Stomach smooth muscle (tissue), 2 donors: Measurements from ENCODE around the gene CD28.
"Not testable (repeated sequence)": the region's sequence is repeated elsewhere in the genome, so short reads cannot be mapped to it uniquely, and the experiment has no call there.

ENCODE experiments used
- H3K27ac ChIP-seq: one replicate; pipeline ENCODE4 v1.7.0; 2013; ENCODE audit warnings: mild to moderate bottlenecking, low read length, inconsistent platforms
- H3K27me3 ChIP-seq, 2 donors: one replicate each; pipeline ENCODE4 v1.7.0; 2013; ENCODE audit warnings: low read length in 2 of 2; ENCODE audit not compliant: insufficient read depth in 2 of 2, control insufficient read depth in 1 of 2
- H3K36me3 ChIP-seq, 2 donors: one replicate each; pipeline ENCODE4 v1.7.0; 2013; ENCODE audit warnings: low read length in 2 of 2; ENCODE audit not compliant: control insufficient read depth in 2 of 2, insufficient read depth in 2 of 2
- H3K4me1 ChIP-seq: one replicate; pipeline ENCODE4 v1.7.0; 2013; ENCODE audit warnings: low read length; ENCODE audit not compliant: control insufficient read depth, insufficient read depth
- H3K4me3 ChIP-seq, 2 donors: one replicate each; pipeline ENCODE4 v1.7.0; 2013; ENCODE audit warnings: low read length in 2 of 2
- H3K9ac ChIP-seq, 2 donors: one replicate each; pipeline ENCODE4 v1.7.0; 2013; ENCODE audit warnings: low read length in 2 of 2, mild to moderate bottlenecking in 1 of 2
- H3K9me3 ChIP-seq, 2 donors: one replicate each; pipeline ENCODE4 v1.7.0; 2013; ENCODE audit warnings: low read length in 2 of 2; ENCODE audit not compliant: control insufficient read depth in 2 of 2
- donor health status: healthy.
- donor health status: Pancreatic carcinoma.

CD28 gene

GRCh38 chr2:203698410-203698809 is 8.0 kb upstream of the CD28 start:
- not testable (repeated sequence) for H3K9ac ChIP-seq, H3K4me1 ChIP-seq, H3K27ac ChIP-seq, H3K36me3 ChIP-seq, H3K27me3 ChIP-seq, H3K9me3 ChIP-seq, H3K4me3 ChIP-seq

GRCh38 chr2:203704430-203704829 is 2.0 kb upstream of the CD28 start:
- H3K27me3 ChIP-seq = no peaks in the 10 kb centered on the region
- no peak overlapping the region for H3K4me3 ChIP-seq
- H3K36me3 ChIP-seq = no peaks in the 10 kb centered on the region
- H3K9me3 ChIP-seq = no peaks in the 10 kb centered on the region
- no peaks in the 10 kb centered on the region for H3K4me1 ChIP-seq
- H3K27ac ChIP-seq = no peak overlapping the region
- H3K9ac ChIP-seq = no peak overlapping the region

GRCh38 chr2:203705178-203705577 is 1.3 kb upstream of the CD28 start:
- Histone ChIP-seq H3K9me3 (no peaks in the 10 kb centered on the region), H3K36me3 (no peaks in the 10 kb centered on the region), H3K27me3 (no peaks in the 10 kb centered on the region), H3K4me3 (no peak overlapping the region), H3K27ac (no peak overlapping the region), H3K4me1 (no peaks in the 10 kb centered on the region), H3K9ac (no peak overlapping the region)

GRCh38 chr2:203707530-203707929 is 1.1 kb downstream of the CD28 start:
- H3K4me3 ChIP-seq = no peak overlapping the region
- no peaks in the 10 kb centered on the region for H3K4me1 ChIP-seq
- H3K27ac ChIP-seq = no peak overlapping the region
- H3K27me3 ChIP-seq = no peaks in the 10 kb centered on the region
- H3K9me3 ChIP-seq = no peaks in the 10 kb centered on the region
- H3K36me3 ChIP-seq = no peaks in the 10 kb centered on the region
- H3K9ac ChIP-seq = no peak overlapping the region

GRCh38 chr2:203708846-203709396 is 2.5 kb downstream of the CD28 start:
- Histone ChIP-seq H3K27me3 (no peaks in the 10 kb centered on the region), H3K4me3 (no peak overlapping the region), H3K36me3 (no peaks in the 10 kb centered on the region), H3K9ac (no peak overlapping the region), H3K4me1 (no peaks in the 10 kb centered on the region), H3K27ac (no peak overlapping the region), H3K9me3 (no peaks in the 10 kb centered on the region)

- Histone ChIP-seq H3K27me3 (no peaks in the 10 kb centered on the region), H3K9ac (no peak overlapping the region), H3K27ac (no peak overlapping the region), H3K4me3 (no peak overlapping the region), H3K9me3 (no peaks in the 10 kb centered on the region), H3K36me3 (no peaks in the 10 kb centered on the region), H3K4me1 (no peaks in the 10 kb centered on the region)
Observed at GRCh38 chr2:203709416-203710040, 3.1 kb downstream of the CD28 start.

- no peaks in the 10 kb centered on the region for H3K27me3 ChIP-seq
- no peak overlapping the region for H3K27ac ChIP-seq
- no peak overlapping the region for H3K9ac ChIP-seq
- H3K4me3 ChIP-seq = no peak overlapping the region
- H3K9me3 ChIP-seq = no peaks in the 10 kb centered on the region
- H3K36me3 ChIP-seq = no peaks in the 10 kb centered on the region
- H3K4me1 ChIP-seq = no peaks in the 10 kb centered on the region
Observed at GRCh38 chr2:203710226-203710625, 3.8 kb downstream of the CD28 start.

GRCh38 chr2:203710952-203711351 is 4.5 kb downstream of the CD28 start:
- Histone ChIP-seq H3K4me1 (no peaks in the 10 kb centered on the region), H3K27ac (no peak overlapping the region), H3K9ac (no peak overlapping the region), H3K9me3 (no peaks in the 10 kb centered on the region), H3K4me3 (no peak overlapping the region), H3K27me3 (no peaks in the 10 kb centered on the region), H3K36me3 (no peaks in the 10 kb centered on the region)

- H3K4me1 ChIP-seq = no peaks in the 10 kb centered on the region
- H3K27ac ChIP-seq = no peak overlapping the region
- H3K36me3 ChIP-seq = no peaks in the 10 kb centered on the region
- no peak overlapping the region for H3K9ac ChIP-seq
- no peaks in the 10 kb centered on the region for H3K9me3 ChIP-seq
- H3K27me3 ChIP-seq = no peaks in the 10 kb centered on the region
- no peak overlapping the region for H3K4me3 ChIP-seq
Observed at GRCh38 chr2:203711399-203711798, 5.0 kb downstream of the CD28 start.

- Histone ChIP-seq H3K9ac (no peak overlapping the region), H3K27ac (no peak overlapping the region), H3K4me3 (no peak overlapping the region), H3K9me3 (no peaks in the 10 kb centered on the region), H3K36me3 (no peaks in the 10 kb centered on the region), H3K4me1 (no peaks in the 10 kb centered on the region), H3K27me3 (no peaks in the 10 kb centered on the region)
Observed at GRCh38 chr2:203713381-203713780, 6.9 kb downstream of the CD28 start.

GRCh38 chr2:203714112-203714511 is 7.7 kb downstream of the CD28 start:
- Histone ChIP-seq H3K4me3 (no peak overlapping the region), H3K9ac (no peak overlapping the region), H3K27me3 (no peaks in the 10 kb centered on the region), H3K4me1 (no peaks in the 10 kb centered on the region), H3K27ac (no peak overlapping the region), H3K9me3 (no peaks in the 10 kb centered on the region), H3K36me3 (no peaks in the 10 kb centered on the region)
